Activated CD4-positive, alpha-beta T cell treated with anti-CD3 and anti-CD28 coated beads, Interleukin-2, amount 10 ng/mL, durations not matched to agents 24 days and 14 days (primary cell): ENCODE data around the gene PTPN7. TPM values are rescaled to one million over a fixed set of nuclear protein-coding genes. Genes with fewer than 3 reads are reported as not detected.
"Not testable (repeated sequence)": the region's sequence is repeated elsewhere in the genome, so short reads cannot be mapped to it uniquely, and the experiment has no call there.

Experiments
- DNase-seq: peaks from one replicate; pipeline ENCODE4 v3.0.0; 2022
- H3K27ac Mint-ChIP-seq: one replicate; pipeline ENCODE4 v1.8.0; 2022; ENCODE audit warnings: mild to moderate bottlenecking, mixed read lengths
- H3K27me3 Mint-ChIP-seq: one replicate; pipeline ENCODE4 v1.8.0; 2022; ENCODE audit warnings: mixed read lengths
- H3K36me3 Mint-ChIP-seq: one replicate; pipeline ENCODE4 v1.8.0; 2022; ENCODE audit warnings: low read depth, mild to moderate bottlenecking, mixed read lengths
- H3K4me1 Mint-ChIP-seq: one replicate; pipeline ENCODE4 v1.8.0; 2021; ENCODE audit warnings: mixed read lengths
- H3K4me3 Mint-ChIP-seq: one replicate; pipeline ENCODE4 v1.8.0; 2022; ENCODE audit warnings: mild to moderate bottlenecking, moderate library complexity, mixed read lengths
- H3K9me3 Mint-ChIP-seq: one replicate; pipeline ENCODE4 v1.8.0; 2021; ENCODE audit warnings: mixed read lengths
- intact Hi-C: fragments of 100-400 bp; cut with micrococcal nuclease; formaldehyde crosslinking; loops from one replicate; pipeline ENCODE4 v1.15.1; 2023
- total RNA-seq: library from RNA; stranded (reverse); gene quantifications from 2 replicates; pipeline ENCODE4 v1.2.3, GENCODE V29; 2022

Gene PTPN7
- total RNA-seq, 1 donor from 2014 or later, result 478 TPM

GRCh38 chr1:202145068-202145743, 15.2 kb downstream of the PTPN7 start:
- Mint-ChIP-seq H3K36me3 (peaks cover 30% of the 10 kb centered on the region), H3K27me3 (no peaks in the 10 kb centered on the region), H3K9me3 (no peaks in the 10 kb centered on the region), H3K27ac (peak overlapping the region; percentile 88), H3K4me1 (peaks cover 27% of the 10 kb centered on the region), H3K4me3 (peak overlapping the region; percentile 93)
- DNase-seq, result peak; percentile 78
- intact Hi-C loops, result loop anchor here (1.0 kb wide), 1 partner anchor 15 kb away; the partner anchor contains the start of gene PTPN7

DNA sequence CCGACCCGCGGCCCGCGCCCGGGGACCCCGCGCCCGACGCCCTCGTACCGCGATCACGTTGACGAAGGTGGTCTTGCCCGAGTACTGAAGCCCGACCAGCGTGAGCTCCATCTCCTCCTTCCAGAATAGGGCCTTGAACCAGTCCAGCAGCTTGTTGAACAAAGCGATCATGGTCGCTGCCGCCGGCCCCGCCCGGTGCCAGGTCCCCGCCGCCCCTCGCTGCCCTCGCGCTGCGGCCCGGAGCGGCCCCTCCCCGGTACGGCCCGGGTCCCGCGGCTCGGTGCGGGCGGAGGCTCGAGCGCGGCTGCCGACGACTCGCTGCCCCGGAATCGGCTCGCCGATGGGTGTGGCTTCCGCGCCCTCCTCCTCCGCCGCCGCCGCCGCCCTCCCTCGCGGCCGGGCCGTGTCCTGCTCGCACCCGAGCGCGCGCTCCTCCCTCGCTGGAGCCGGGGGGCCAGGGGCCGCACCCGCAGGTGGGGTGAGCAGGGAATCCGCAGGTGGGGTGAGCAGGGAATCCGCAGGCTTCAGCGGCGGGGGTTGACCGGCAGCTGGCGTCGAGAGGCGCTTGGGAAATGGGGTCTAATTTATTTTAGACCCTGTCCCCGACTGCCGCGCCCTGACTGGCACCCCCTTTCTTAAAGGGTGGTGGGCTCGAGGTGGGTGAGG, 15.9 kb downstream of the PTPN7 start, which contains the start of gene ARL8A:
Gene ARL8A, minus strand, starts transcription at position 336 of the 666 bp plus-strand sequence. Its CDS starts 165 bp downstream, at position 171.
- peaks cover 27% of the 10 kb centered on the region for H3K4me1 Mint-ChIP-seq
- no peaks in the 10 kb centered on the region for H3K9me3 Mint-ChIP-seq
- H3K27me3 Mint-ChIP-seq, result no peaks in the 10 kb centered on the region
- peaks cover 25% of the 10 kb centered on the region for H3K36me3 Mint-ChIP-seq
- H3K4me3 Mint-ChIP-seq, result peak within 1 kb of the TSS; percentile 93
- intact Hi-C loops, result loop anchor here (1.0 kb wide), 1 partner anchor 16 kb away; the partner anchor contains the start of gene PTPN7
- H3K27ac Mint-ChIP-seq, result peak within 1 kb of the TSS; percentile 92
- DNase-seq, result peak; percentile 94

GRCh38 chr1:202143768-202144401, 16.5 kb downstream of the PTPN7 start:
- Mint-ChIP-seq H3K9me3 (no peaks in the 10 kb centered on the region), H3K27me3 (no peaks in the 10 kb centered on the region), H3K4me3 (peak overlapping the region; percentile 93), H3K36me3 (peaks cover 18% of the 10 kb centered on the region), H3K4me1 (peaks cover 28% of the 10 kb centered on the region), H3K27ac (peak overlapping the region; percentile 92)
- intact Hi-C loops, result no loop called here
- DNase-seq, result peak; percentile 85

DNA sequence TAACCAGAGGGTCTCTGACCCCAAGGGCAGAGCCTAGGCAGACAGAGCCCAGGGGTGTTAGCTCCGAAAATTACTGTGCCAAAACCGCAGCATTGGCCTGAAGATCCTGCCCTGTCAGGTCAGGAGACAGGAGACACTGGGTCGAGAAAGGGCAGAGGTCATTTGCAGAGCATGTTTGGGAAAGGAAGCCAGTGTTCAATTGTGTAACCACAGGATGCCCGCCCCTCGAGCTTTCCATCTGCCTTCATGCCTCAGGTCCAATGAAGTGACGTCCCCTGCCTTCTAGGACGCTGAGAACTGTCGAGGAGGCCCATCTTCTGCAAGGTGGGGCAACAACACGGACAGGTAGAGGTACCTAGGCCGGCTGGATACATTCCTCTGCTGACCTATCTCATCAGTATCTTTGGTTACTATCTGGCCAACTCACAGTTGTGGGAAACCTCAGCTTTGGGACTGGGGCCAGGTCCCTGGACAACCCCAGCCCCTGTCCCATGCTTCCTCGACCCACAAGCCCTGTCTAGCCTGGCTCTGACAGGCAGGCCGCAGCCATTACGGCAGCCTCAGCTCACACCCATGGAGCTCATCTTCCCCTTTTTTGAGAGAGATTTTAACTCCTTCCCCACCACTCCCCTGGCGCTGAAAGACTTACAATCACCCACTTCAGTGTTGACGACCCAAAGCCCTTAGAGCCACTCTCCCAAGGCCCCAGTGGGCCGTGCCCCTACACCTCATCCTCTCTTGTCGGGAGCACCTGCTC, 17.2 kb downstream of the PTPN7 start:
- intact Hi-C loops, result no loop called here
- peak; percentile 77 for DNase-seq
- Mint-ChIP-seq H3K9me3 (no peaks in the 10 kb centered on the region), H3K27ac (peak overlapping the region; percentile 92), H3K4me3 (peak overlapping the region; percentile 93), H3K36me3 (peaks cover 18% of the 10 kb centered on the region), H3K4me1 (peaks cover 27% of the 10 kb centered on the region), H3K27me3 (no peaks in the 10 kb centered on the region)

DNA sequence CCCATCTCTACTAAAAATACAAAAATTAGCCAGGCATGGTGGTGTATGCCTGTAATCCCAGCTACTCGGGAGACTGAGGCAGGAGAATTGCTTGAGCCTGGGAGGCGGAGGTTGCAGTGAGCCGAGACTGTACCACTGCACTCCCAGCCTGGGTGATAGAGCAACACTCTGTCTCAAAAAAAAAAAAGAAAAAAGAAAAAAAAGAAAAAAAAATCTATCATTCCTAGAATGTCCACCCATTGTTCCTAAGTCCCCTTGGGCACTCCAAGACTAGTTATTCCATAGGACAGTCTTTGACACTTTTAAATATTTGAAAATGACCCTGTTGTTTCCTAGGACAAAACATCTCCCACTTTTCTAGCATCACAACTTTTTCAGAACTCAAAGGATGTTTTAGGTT, 18.9 kb downstream of the PTPN7 start:
- DNase-seq, H3K27me3 Mint-ChIP-seq, H3K4me3 Mint-ChIP-seq, H3K9me3 Mint-ChIP-seq, intact Hi-C loops, H3K27ac Mint-ChIP-seq: not testable (repeated sequence)
- Mint-ChIP-seq H3K36me3 (peaks cover 14% of the 10 kb centered on the region), H3K4me1 (peaks cover 27% of the 10 kb centered on the region)

DNA sequence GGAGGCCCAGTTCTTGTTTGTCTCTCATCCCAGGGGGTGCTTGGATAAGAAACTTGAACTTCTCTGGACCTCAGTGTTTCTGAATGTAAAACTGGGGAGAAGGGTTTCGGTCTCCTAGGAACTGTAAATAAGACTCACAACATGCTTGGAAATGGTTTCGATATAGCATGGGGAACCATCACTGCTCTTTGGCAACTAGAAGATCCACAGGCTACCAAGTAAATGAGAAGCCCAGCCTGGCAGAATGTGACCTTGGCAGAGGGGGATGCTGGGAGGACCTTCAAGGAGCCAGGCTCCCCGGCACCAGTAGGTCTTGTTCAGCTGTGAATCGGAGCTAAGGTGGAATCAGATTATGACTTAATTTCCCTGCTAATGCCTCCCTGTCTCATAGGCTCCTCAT, 19.6 kb downstream of the PTPN7 start:
- intact Hi-C loops, result no loop called here

DNA sequence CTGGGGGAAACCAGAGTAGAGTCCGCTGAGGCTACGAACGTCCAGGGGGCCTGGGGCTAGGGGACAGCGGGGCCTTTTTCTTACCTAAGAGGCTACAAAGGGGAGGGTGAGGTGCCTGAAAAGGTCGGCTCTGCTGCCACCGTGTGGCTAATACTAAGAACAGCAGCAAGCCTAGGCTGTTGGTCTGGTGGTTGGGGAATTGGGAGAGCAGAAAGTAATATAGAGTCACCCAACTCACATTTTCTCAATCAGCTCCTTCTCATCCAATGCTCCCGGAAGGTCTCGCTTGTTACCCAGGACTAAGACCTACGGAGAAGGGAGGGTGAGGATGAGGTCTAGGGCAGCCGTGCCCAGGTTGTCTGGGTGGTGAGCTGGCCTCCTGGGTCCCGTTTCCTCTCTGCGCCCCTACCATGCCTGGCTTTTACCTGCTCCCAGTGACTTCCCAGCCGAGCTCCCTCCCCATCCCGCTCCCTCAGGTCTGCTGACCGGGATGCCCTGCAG, 25.1 kb downstream of the PTPN7 start:
- no peaks in the 10 kb centered on the region for H3K27me3 Mint-ChIP-seq
- peak; percentile 87 for DNase-seq
- peaks cover 5% of the 10 kb centered on the region for H3K4me1 Mint-ChIP-seq
- intact Hi-C loops, result loop anchor here (1.0 to 5.0 kb wide), 2 partner anchors 126 to 238 kb away; no protein-coding TSS in a partner anchor
- H3K36me3 Mint-ChIP-seq, result peaks cover 25% of the 10 kb centered on the region
- H3K9me3 Mint-ChIP-seq, result no peaks in the 10 kb centered on the region
- no peak overlapping the region for H3K4me3 Mint-ChIP-seq
- H3K27ac Mint-ChIP-seq, result no peak overlapping the region

More for the DNA sequence above, 19.6 kb downstream of the PTPN7 start:
- Mint-ChIP-seq H3K36me3 (peaks cover 14% of the 10 kb centered on the region), H3K9me3 (no peaks in the 10 kb centered on the region), H3K4me1 (peaks cover 24% of the 10 kb centered on the region), H3K4me3 (no peak overlapping the region), H3K27ac (no peak overlapping the region), H3K27me3 (no peaks in the 10 kb centered on the region)
- no peak for DNase-seq

DNA sequence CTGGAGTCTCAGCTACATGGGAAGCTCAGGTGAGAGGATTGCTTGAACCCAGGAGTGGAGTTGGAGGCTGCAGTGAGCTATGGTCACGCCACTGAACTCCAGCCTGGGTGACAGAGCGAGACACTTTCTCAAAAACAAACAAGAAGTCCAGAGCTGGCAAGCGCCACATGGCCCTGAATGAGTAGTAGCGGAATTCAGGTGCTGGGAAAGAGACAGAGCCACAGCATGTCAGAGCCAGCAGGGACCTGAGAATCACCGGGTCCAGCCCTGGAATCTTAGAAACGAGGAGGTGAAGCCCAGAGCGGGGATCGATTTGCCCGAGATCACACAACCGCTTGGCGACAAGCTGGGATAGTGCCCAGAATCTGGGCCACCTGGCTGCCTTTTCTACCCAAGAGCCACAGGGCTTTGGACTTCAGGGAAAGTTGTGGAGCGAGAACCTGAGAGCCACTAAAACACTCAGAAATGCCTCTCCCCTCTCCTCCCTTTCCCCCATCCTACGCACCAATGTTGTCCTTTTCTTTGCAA, 25.7 kb downstream of the PTPN7 start:
- peaks cover 5% of the 10 kb centered on the region for H3K4me1 Mint-ChIP-seq
- H3K9me3 Mint-ChIP-seq, result no peaks in the 10 kb centered on the region
- no peaks in the 10 kb centered on the region for H3K27me3 Mint-ChIP-seq
- peaks cover 25% of the 10 kb centered on the region for H3K36me3 Mint-ChIP-seq
- intact Hi-C loops, result loop anchor here (1.0 to 5.0 kb wide), 2 partner anchors 125 to 237 kb away; no protein-coding TSS in a partner anchor
- no peak overlapping the region for H3K27ac Mint-ChIP-seq
- no peak for DNase-seq
- H3K4me3 Mint-ChIP-seq, result no peak overlapping the region

DNA sequence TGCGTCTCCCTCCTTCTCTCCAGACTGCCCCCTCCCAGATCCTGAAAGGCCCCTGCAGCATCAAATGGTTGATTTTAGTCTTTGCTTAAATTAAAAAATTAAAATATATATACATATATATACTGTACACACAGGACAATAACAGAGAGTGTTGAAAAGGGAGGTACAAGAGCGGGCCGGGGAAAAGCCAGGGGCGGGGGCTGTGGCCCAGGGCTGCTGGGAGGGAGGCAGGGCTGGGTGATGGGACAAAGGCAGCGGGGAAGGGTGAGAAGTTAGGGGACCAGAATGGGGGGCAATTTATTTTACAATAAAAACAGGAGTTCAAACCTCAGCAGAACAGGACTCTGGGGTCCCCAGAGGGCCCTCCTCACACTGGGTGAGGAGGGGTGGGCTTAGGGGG, 26.4 kb downstream of the PTPN7 start:
- H3K4me3 Mint-ChIP-seq, result no peak overlapping the region
- no peak overlapping the region for H3K27ac Mint-ChIP-seq
- no peaks in the 10 kb centered on the region for H3K9me3 Mint-ChIP-seq
- H3K4me1 Mint-ChIP-seq, result peaks cover 3% of the 10 kb centered on the region
- intact Hi-C loops, result no loop called here
- peaks cover 25% of the 10 kb centered on the region for H3K36me3 Mint-ChIP-seq
- no peak for DNase-seq
- H3K27me3 Mint-ChIP-seq, result no peaks in the 10 kb centered on the region

GRCh38 chr1:202133496-202133895, 26.9 kb downstream of the PTPN7 start:
- no peak for DNase-seq
- Mint-ChIP-seq H3K4me3 (no peak overlapping the region), H3K27ac (no peak overlapping the region), H3K27me3 (no peaks in the 10 kb centered on the region), H3K36me3 (peaks cover 23% of the 10 kb centered on the region), H3K9me3 (no peaks in the 10 kb centered on the region), H3K4me1 (peaks cover 2% of the 10 kb centered on the region)
- intact Hi-C loops, result no loop called here

- intact Hi-C loops, result no loop called here
- Mint-ChIP-seq H3K4me1 (peaks cover 2% of the 10 kb centered on the region), H3K9me3 (no peaks in the 10 kb centered on the region), H3K4me3 (no peak overlapping the region), H3K27me3 (no peaks in the 10 kb centered on the region), H3K27ac (no peak overlapping the region), H3K36me3 (peaks cover 18% of the 10 kb centered on the region)
- no peak for DNase-seq
Measured at GRCh38 chr1:202133001-202133400, 27.4 kb downstream of the PTPN7 start.

DNA sequence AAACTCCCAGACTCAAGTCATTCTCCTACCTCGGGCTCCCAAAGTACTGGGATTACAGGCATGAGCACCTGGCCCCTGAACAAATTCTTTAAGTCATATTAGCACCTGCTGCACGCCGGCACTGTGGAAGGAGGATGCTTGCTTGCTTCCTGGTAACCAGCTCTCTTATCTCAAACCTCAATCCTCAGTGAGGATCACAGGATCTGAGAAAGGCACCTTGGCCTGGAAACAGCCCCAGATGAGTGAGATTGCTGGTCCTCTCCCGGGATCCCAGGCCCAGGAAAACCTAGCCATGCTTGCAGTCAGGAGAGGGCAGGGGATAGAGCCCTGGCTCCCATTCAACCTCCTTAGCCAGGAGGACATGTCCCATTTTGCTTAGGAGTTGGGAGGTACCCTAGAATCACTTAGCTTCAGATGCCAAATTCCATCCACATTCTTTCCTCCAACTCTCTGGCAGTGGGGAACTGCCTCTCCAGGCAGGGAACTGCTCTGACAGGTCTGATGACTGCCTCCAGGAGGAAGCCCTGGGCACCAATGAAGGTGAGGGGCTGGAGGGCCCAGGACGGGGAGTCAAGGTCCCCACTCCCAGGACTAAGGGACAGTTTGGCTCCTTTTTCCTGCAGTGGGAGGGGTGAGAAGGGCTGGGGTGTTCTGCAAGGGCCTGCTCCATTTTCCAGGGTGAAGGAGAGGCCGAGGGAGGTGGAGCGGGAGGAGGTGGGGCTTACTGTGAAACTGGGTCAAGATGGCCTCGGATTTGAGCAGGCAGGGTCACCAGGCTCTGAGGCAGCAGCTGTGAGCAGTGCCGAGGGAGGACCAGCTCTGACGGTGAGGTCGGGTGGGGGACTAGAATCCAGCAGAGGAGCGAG, 28.2 kb downstream of the PTPN7 start:
- no peak overlapping the region for H3K4me3 Mint-ChIP-seq
- no peaks in the 10 kb centered on the region for H3K27me3 Mint-ChIP-seq
- H3K9me3 Mint-ChIP-seq, result no peaks in the 10 kb centered on the region
- H3K27ac Mint-ChIP-seq, result no peak overlapping the region
- intact Hi-C loops, result no loop called here
- no peak for DNase-seq
- peaks cover 18% of the 10 kb centered on the region for H3K36me3 Mint-ChIP-seq
- H3K4me1 Mint-ChIP-seq, result peaks cover 2% of the 10 kb centered on the region
